Endothelial cell (in vitro differentiated cells): Measurements from ENCODE around the gene XXYLT1. TPM values are rescaled to one million over a fixed set of nuclear protein-coding genes. Genes with fewer than 3 reads are reported as not detected.
"Not testable (repeated sequence)": the region's sequence is repeated elsewhere in the genome, so short reads cannot be mapped to it uniquely, and the experiment has no call there.

ENCODE experiments used
- DNase-seq: peaks from one replicate; pipeline ENCODE4 v3.0.0; 2021; ENCODE audit warnings: low spot score
- H3K27ac Mint-ChIP-seq: one replicate; pipeline ENCODE4 v1.8.0; 2021; ENCODE audit warnings: mixed read lengths, inconsistent platforms; ENCODE audit not compliant: unreplicated experiment
- H3K27me3 Mint-ChIP-seq: one replicate; pipeline ENCODE4 v1.8.0; 2021; ENCODE audit warnings: mild to moderate bottlenecking, moderate library complexity, mixed read lengths, inconsistent platforms; ENCODE audit not compliant: unreplicated experiment
- H3K36me3 Mint-ChIP-seq: one replicate; pipeline ENCODE4 v1.8.0; 2021; ENCODE audit warnings: mild to moderate bottlenecking, low read depth, mixed read lengths, inconsistent platforms; ENCODE audit not compliant: unreplicated experiment
- H3K4me1 Mint-ChIP-seq: one replicate; pipeline ENCODE4 v1.8.0; 2021; ENCODE audit warnings: mild to moderate bottlenecking, mixed read lengths, inconsistent platforms; ENCODE audit not compliant: unreplicated experiment
- H3K4me3 Mint-ChIP-seq: one replicate; pipeline ENCODE4 v1.8.0; 2021; ENCODE audit warnings: mild to moderate bottlenecking, mixed read lengths, inconsistent platforms; ENCODE audit not compliant: unreplicated experiment
- H3K9me3 Mint-ChIP-seq: one replicate; pipeline ENCODE4 v1.8.0; 2021; ENCODE audit warnings: mixed read lengths, inconsistent platforms; ENCODE audit not compliant: unreplicated experiment
- CTCF ChIP-seq: fragments of 200-600 bp; sonication (generic); IDR thresholded peaks from one replicate; pipeline ENCODE4 v1.5.0; 2021; ENCODE audit warnings: antibody characterized with exemption; ENCODE audit not compliant: unreplicated experiment
- total RNA-seq: library from RNA; stranded (reverse); fragmentation: NEBNext Ultra II Directional; extraction: Animal tissue kit (Norgen Biotek cat#: 25700); gene quantifications from one replicate; pipeline ENCODE4 v1.2.1, GENCODE V29; 2021; ENCODE audit not compliant: unreplicated experiment

The XXYLT1 gene
- total RNA-seq, 1 donor from 2014 or later: 25.0 TPM

GRCh38 chr3:195238081-195238571 is 32.8 kb downstream of the XXYLT1 start:
- Mint-ChIP-seq H3K36me3 (peaks cover 10% of the 10 kb centered on the region), H3K9me3 (no peaks in the 10 kb centered on the region), H3K4me1 (peaks cover 25% of the 10 kb centered on the region), H3K27ac (peak overlapping the region; percentile 22), H3K4me3 (no peak overlapping the region), H3K27me3 (peaks cover 7% of the 10 kb centered on the region)
- no peak for TF ChIP-seq CTCF
- DNase-seq: no peak

- TF ChIP-seq CTCF: no peak
- no peak overlapping the region for H3K27ac Mint-ChIP-seq
- no peak overlapping the region for H3K4me3 Mint-ChIP-seq
- no peaks in the 10 kb centered on the region for H3K9me3 Mint-ChIP-seq
- DNase-seq: no peak
- peaks cover 7% of the 10 kb centered on the region for H3K27me3 Mint-ChIP-seq
- H3K36me3 Mint-ChIP-seq: peaks cover 10% of the 10 kb centered on the region
- H3K4me1 Mint-ChIP-seq: peaks cover 25% of the 10 kb centered on the region
Measured at GRCh38 chr3:195236801-195237570, 34.0 kb downstream of the XXYLT1 start.

- Mint-ChIP-seq H3K36me3 (peaks cover 10% of the 10 kb centered on the region), H3K4me3 (no peak overlapping the region), H3K27ac (no peak overlapping the region), H3K27me3 (peaks cover 3% of the 10 kb centered on the region), H3K9me3 (no peaks in the 10 kb centered on the region), H3K4me1 (peaks cover 23% of the 10 kb centered on the region)
- DNase-seq: no peak
- TF ChIP-seq CTCF: no peak
Measured at GRCh38 chr3:195236076-195236798, 34.7 kb downstream of the XXYLT1 start.

GRCh38 chr3:195230244-195230643 is 40.7 kb downstream of the XXYLT1 start:
- Mint-ChIP-seq H3K9me3 (no peaks in the 10 kb centered on the region), H3K27me3 (peaks cover 3% of the 10 kb centered on the region), H3K4me3 (no peak overlapping the region), H3K36me3 (peaks cover 9% of the 10 kb centered on the region), H3K27ac (no peak overlapping the region), H3K4me1 (peaks cover 25% of the 10 kb centered on the region)
- no peak for TF ChIP-seq CTCF
- DNase-seq: no peak

DNA sequence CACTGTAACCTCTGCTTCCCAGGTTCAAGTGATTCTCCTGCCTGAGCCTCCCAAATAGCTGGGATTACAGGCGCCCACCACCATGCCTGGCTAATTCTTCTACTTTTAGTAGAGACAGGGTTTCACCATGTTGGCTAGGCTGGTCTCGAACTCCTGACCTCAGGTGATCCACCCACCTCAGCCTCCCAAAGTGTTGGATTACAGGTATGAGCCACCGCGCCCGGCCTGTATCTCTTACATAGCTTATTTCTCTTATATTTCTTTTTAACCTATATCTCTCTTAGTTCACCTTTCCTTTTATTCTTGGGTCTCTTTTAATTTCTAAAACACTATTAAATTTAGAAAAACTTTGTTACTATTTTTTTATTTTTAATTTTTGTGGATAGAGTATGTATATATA is 42.1 kb downstream of the XXYLT1 start:
- H3K9me3 Mint-ChIP-seq, H3K27ac Mint-ChIP-seq, H3K27me3 Mint-ChIP-seq, DNase-seq, H3K36me3 Mint-ChIP-seq, H3K4me3 Mint-ChIP-seq: not testable (repeated sequence)
- H3K4me1 Mint-ChIP-seq: peaks cover 29% of the 10 kb centered on the region
